Neural crest cell (in vitro differentiated cells): ENCODE measurements around the gene STARD10. TPM values are rescaled to one million over a fixed set of nuclear protein-coding genes. Genes with fewer than 3 reads are reported as not detected.

Source experiments
- DNase-seq: peaks from one replicate; pipeline ENCODE4 v3.0.0; 2021; ENCODE audit warnings: low read depth, mixed read lengths, low spot score
- H3K27ac Mint-ChIP-seq: one replicate; pipeline ENCODE4 v1.8.0; 2021; ENCODE audit warnings: mild to moderate bottlenecking, mixed read lengths; ENCODE audit not compliant: unreplicated experiment
- H3K27me3 Mint-ChIP-seq: 2 replicates; pipeline ENCODE4 v1.8.0; 2021; ENCODE audit warnings: low read depth, mild to moderate bottlenecking, mixed read lengths
- H3K36me3 Mint-ChIP-seq: 2 replicates; pipeline ENCODE4 v1.8.0; 2021; ENCODE audit warnings: low read depth, mild to moderate bottlenecking, mixed read lengths
- H3K4me1 Mint-ChIP-seq: 2 replicates; pipeline ENCODE4 v1.8.0; 2021; ENCODE audit warnings: mixed read lengths
- H3K4me3 Mint-ChIP-seq: one replicate; pipeline ENCODE4 v1.8.0; 2021; ENCODE audit warnings: mild to moderate bottlenecking, mixed read lengths
- H3K9me3 Mint-ChIP-seq: 2 replicates; pipeline ENCODE4 v1.8.0; 2021; ENCODE audit warnings: mixed read lengths
- long read RNA-seq: library from polyadenylated mRNA; unstranded; transcript quantifications from one replicate; pipeline ENCODE4 v2.0.0, GENCODE V29; 2020
- total RNA-seq: library from RNA; stranded (reverse); gene quantifications from 2 replicates; pipeline ENCODE4 v1.2.1, GENCODE V29; 2021
- TF ChIP-seq, protein P1 (sequence below): fragments of 200-600 bp; sonication (generic); conservative IDR thresholded peaks from 2 replicates; pipeline ENCODE4 v1.5.0; 2021; ENCODE audit warnings: antibody characterized with exemption, mild to moderate bottlenecking

STARD10 gene, protein sequence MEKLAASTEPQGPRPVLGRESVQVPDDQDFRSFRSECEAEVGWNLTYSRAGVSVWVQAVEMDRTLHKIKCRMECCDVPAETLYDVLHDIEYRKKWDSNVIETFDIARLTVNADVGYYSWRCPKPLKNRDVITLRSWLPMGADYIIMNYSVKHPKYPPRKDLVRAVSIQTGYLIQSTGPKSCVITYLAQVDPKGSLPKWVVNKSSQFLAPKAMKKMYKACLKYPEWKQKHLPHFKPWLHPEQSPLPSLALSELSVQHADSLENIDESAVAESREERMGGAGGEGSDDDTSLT
- 12.6 and 13.5 TPM in 2 replicates for total RNA-seq
- long read RNA-seq, partial matches to known transcripts, result 0 of 2 reads
- long read RNA-seq, other reads (novel, unspliced or antisense), result 0 of 2 reads

DNA sequence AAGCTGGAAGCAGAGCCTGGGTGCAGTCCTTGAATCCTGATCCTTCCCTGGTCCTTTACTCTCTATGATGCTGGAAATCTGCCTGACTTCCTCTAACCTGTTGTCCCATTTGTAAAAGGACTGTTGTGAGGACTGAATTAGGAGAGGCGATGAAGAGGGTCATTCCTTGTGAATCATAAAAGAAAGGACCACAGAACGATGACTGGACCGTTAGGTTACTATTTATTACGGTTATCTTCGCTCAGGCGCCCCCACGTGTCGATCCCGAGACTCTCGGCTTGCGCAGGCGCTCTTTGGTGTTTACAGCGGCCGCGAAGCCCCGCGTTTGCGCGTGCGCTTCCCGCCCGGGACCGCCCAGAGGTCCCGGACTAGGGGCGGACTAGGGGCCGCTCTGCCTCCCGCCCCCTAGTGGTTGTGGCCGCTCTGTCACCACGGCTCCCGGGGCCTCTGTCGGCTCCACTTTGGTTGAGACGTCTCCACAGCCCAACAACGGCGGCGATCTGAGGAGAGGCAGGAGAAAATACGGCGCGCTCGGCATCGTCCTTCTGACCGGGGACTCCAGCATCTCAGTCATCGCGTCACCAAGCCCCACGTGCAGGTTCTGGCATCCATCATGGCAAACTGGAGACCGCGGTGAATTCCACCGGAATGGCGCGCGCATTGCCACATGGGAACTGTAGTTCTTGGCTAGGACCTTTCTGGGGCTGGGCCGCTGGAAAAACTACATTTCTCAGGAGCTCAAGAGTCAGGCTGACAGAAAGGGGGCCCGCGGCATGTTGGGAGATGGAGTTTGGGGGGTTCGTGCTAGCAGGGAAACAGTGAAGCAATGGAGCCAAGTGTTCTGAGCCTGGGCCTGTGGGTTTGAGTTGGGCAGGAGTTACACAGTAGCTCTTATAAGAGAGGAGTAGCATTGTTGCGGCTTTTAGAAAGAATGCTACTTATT lies at the start of gene STARD10:
Gene STARD10 (minus strand): TSS at position 623 of the 943 bp plus-strand sequence. CDS start 12,866 bp downstream, outside the sequence.
- Mint-ChIP-seq H3K36me3 (no peaks in the 10 kb centered on the region), H3K27ac (peak within 1 kb of the TSS; percentile 99), H3K4me1 (peaks cover 25% of the 10 kb centered on the region), H3K4me3 (peak within 1 kb of the TSS; percentile 99), H3K27me3 (no peaks in the 10 kb centered on the region), H3K9me3 (no peaks in the 10 kb centered on the region)
- TF ChIP-seq, protein P1, sequence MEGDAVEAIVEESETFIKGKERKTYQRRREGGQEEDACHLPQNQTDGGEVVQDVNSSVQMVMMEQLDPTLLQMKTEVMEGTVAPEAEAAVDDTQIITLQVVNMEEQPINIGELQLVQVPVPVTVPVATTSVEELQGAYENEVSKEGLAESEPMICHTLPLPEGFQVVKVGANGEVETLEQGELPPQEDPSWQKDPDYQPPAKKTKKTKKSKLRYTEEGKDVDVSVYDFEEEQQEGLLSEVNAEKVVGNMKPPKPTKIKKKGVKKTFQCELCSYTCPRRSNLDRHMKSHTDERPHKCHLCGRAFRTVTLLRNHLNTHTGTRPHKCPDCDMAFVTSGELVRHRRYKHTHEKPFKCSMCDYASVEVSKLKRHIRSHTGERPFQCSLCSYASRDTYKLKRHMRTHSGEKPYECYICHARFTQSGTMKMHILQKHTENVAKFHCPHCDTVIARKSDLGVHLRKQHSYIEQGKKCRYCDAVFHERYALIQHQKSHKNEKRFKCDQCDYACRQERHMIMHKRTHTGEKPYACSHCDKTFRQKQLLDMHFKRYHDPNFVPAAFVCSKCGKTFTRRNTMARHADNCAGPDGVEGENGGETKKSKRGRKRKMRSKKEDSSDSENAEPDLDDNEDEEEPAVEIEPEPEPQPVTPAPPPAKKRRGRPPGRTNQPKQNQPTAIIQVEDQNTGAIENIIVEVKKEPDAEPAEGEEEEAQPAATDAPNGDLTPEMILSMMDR, result peak; percentile 100
- DNase-seq, result peak; percentile 94

DNA sequence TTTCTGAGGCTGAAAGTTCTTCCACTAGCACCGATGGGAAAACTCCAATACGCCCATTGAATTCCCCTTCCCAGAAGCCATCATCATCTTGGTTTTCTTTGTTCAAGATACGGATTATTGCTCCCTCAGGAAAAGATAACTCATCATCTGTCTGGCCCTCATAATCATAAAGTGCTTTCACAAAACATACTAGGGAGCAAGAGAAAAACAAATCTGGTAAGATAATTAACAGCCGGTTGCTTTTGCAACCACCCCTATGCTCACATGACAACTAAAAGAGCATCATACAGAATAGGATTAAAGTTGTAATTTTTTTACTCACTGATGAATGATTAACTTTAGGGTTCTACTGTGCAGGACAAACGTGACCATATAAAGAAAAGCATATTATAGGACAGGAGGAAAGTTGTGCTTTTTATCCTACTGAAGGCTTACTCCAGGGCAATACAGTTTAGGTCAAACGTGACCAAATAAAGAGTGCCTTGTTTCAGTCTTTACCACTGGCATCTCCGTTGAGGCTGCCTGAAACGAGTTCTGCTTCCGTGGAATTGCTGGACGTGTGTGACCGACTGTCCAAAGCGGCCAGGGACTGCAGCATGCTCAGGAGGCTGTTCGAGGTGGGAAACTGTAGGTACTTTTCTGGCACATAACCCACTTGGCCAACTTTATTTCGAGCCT lies 48.9 kb upstream of the STARD10 start:
- H3K27ac Mint-ChIP-seq, result no peak overlapping the region
- DNase-seq, result no peak
- H3K27me3 Mint-ChIP-seq, result no peaks in the 10 kb centered on the region
- H3K4me3 Mint-ChIP-seq, result no peak overlapping the region
- H3K36me3 Mint-ChIP-seq, result peaks cover 7% of the 10 kb centered on the region
- H3K9me3 Mint-ChIP-seq, result no peaks in the 10 kb centered on the region
- TF ChIP-seq, protein P1, result no peak
- H3K4me1 Mint-ChIP-seq, result peaks cover 6% of the 10 kb centered on the region

DNA sequence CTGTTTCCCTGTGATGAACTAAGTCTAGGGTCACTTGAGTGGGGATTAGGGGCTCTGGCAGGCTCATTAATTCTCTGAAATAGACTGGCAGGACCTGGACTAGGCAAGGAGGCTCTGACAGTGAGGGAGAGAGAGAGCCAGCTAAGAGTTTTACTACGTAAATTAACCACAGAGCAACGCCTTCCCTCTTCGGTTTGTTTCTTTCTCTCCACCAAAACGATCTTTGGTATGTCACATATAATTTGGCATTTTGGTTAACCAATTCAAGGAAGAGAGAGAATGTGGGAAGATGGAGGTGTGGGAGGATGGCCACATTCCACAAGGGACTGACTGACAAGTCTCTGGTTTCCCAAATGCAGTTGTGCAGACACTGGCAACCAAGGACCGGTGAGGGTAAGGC lies 48.3 kb upstream of the STARD10 start:
- TF ChIP-seq, protein P1, result no peak
- Mint-ChIP-seq H3K27me3 (no peaks in the 10 kb centered on the region), H3K4me3 (no peak overlapping the region), H3K9me3 (no peaks in the 10 kb centered on the region), H3K27ac (no peak overlapping the region), H3K4me1 (peaks cover 6% of the 10 kb centered on the region), H3K36me3 (peaks cover 7% of the 10 kb centered on the region)
- DNase-seq, result no peak

DNA sequence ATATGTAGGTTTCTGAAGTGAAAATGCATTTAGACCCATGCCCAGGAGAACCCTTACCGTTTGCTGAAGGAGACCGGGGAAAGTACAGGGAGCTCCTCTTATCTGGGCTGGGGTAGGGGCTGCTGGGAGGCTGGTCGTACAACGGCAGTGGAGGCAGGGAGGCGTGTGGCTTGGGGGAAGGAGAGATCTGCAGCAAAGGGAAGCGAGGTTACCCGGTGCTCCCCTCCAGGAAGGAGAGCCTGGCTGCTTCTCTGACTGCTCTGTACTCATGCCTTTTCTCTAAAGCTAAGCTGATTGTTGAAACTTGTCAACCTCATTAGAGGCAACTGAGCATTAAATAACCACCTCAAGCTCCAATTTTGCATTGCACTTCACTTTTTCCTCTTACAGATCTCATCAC lies 47.5 kb upstream of the STARD10 start:
- H3K27me3 Mint-ChIP-seq, result no peaks in the 10 kb centered on the region
- TF ChIP-seq, protein P1, result no peak
- H3K27ac Mint-ChIP-seq, result no peak overlapping the region

DNA sequence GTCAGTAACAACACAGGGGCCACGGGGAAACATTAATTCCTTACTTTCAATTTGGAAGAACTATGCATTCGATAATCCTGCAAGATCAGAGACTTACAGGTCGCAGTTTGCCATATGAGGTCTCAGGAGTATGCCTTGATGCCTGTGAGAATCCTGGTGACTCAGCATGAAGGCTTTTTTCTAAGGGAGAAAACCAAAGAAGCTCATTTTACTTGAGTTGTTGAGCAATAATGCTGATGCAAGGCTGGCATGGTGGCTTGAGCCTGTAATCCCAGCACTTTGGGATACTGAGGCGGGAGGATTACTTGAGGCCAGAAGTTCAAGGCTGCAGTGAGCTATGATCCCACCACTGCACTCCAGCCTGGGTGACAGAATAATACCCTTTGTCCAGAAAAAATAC lies 46.9 kb upstream of the STARD10 start:
- Mint-ChIP-seq H3K4me3 (no peak overlapping the region), H3K36me3 (peaks cover 6% of the 10 kb centered on the region), H3K4me1 (peaks cover 6% of the 10 kb centered on the region), H3K27me3 (no peaks in the 10 kb centered on the region), H3K27ac (no peak overlapping the region), H3K9me3 (no peaks in the 10 kb centered on the region)
- TF ChIP-seq, protein P1, result no peak
- no peak for DNase-seq

More for the DNA sequence above, 47.5 kb upstream of the STARD10 start:
- Mint-ChIP-seq H3K4me1 (peaks cover 6% of the 10 kb centered on the region), H3K9me3 (no peaks in the 10 kb centered on the region), H3K4me3 (no peak overlapping the region), H3K36me3 (peaks cover 7% of the 10 kb centered on the region)
- DNase-seq, result no peak
